ENCODE results near the gene DCANP1.

Gene DCANP1

GRCh38 chr5:135426102-135427082 lies 20.8 kb downstream of the DCANP1 start:
- TF ChIP-seq REST (IDR thresholded peaks at IDR 0.05; ENCODE audit: insufficient replicate concordance, low read depth), result no peak
- no peak for TF ChIP-seq SPI1 (IDR thresholded peaks at IDR 0.05; ENCODE audit: borderline replicate concordance, low read depth)
- peak; percentile 39 for TF ChIP-seq CTCF (IDR thresholded peaks at IDR 0.05; ENCODE audit: insufficient read depth, low read length)
- no peak for TF ChIP-seq POLR2AphosphoS5 (IDR thresholded peaks at IDR 0.05; ENCODE audit: low read depth)
- TF ChIP-seq GABPA (IDR thresholded peaks at IDR 0.05; ENCODE audit: low read depth), result no peak
- Histone ChIP-seq H3K27ac (replicated peaks) (peak overlapping the region; percentile 95), H3K27me3 (ENCODE audit: insufficient read depth, poor library complexity, severe bottlenecking) (no peaks in the 10 kb centered on the region), H3K4me3 (replicated peaks; ENCODE audit: insufficient read depth, low read length) (no peak overlapping the region)
- DNase-seq (ENCODE audit: low read depth in 1 of 2, low spot score in 1 of 2), result peak in 1 of 2 experiments; percentile 68

GRCh38 chr5:135425641-135426040 lies 21.5 kb downstream of the DCANP1 start:
- Histone ChIP-seq H3K27ac (replicated peaks) (peak overlapping the region; percentile 95), H3K27me3 (ENCODE audit: insufficient read depth, poor library complexity, severe bottlenecking) (no peaks in the 10 kb centered on the region), H3K4me3 (replicated peaks; ENCODE audit: insufficient read depth, low read length) (no peak overlapping the region)
- peak in 1 of 2 experiments; percentile 66 for DNase-seq (ENCODE audit: low read depth in 1 of 2, low spot score in 1 of 2)
- TF ChIP-seq GABPA (IDR thresholded peaks at IDR 0.05; ENCODE audit: low read depth) (no peak), CTCF (IDR thresholded peaks at IDR 0.05; ENCODE audit: insufficient read depth, low read length) (no peak), POLR2AphosphoS5 (IDR thresholded peaks at IDR 0.05; ENCODE audit: low read depth) (no peak), REST (IDR thresholded peaks at IDR 0.05; ENCODE audit: insufficient replicate concordance, low read depth) (no peak), SPI1 (IDR thresholded peaks at IDR 0.05; ENCODE audit: borderline replicate concordance, low read depth) (no peak)

GRCh38 chr5:135423846-135424168 lies 23.3 kb downstream of the DCANP1 start:
- no peak overlapping the region for H3K4me3 ChIP-seq (replicated peaks; ENCODE audit: insufficient read depth, low read length)
- TF ChIP-seq REST (IDR thresholded peaks at IDR 0.05; ENCODE audit: insufficient replicate concordance, low read depth) (no peak), CTCF (IDR thresholded peaks at IDR 0.05; ENCODE audit: insufficient read depth, low read length) (no peak), SPI1 (IDR thresholded peaks at IDR 0.05; ENCODE audit: borderline replicate concordance, low read depth) (no peak), GABPA (IDR thresholded peaks at IDR 0.05; ENCODE audit: low read depth) (no peak), POLR2AphosphoS5 (IDR thresholded peaks at IDR 0.05; ENCODE audit: low read depth) (no peak)
- no peaks in the 10 kb centered on the region for H3K27me3 ChIP-seq (ENCODE audit: insufficient read depth, poor library complexity, severe bottlenecking)
- no peak for DNase-seq (ENCODE audit: low read depth in 1 of 2, low spot score in 1 of 2)
- peak overlapping the region; percentile 95 for H3K27ac ChIP-seq (replicated peaks)

Measured in HL-60 (cell line).